ENCODE measurements around the gene CDYL2.

- no peak for TF ChIP-seq CTCF (conservative IDR thresholded peaks at IDR 0.05)
- TF ChIP-seq ZFX (IDR thresholded peaks at IDR 0.05) = no peak
Measured at GRCh38 chr16:80790751-80791150, 13.6 kb downstream of the CDYL2 start.

Data from C4-2B (cell line).